GM18517 (cell line): Measurements from ENCODE around the gene VSX1.

Experiments
- ATAC-seq: cut with Tn5 transposase; IDR thresholded peaks from one replicate; pipeline ENCODE4 v1.9.1; 2021; ENCODE audit warnings: mild to moderate bottlenecking, moderate library complexity; ENCODE audit not compliant: unreplicated experiment

Gene VSX1

DNA sequence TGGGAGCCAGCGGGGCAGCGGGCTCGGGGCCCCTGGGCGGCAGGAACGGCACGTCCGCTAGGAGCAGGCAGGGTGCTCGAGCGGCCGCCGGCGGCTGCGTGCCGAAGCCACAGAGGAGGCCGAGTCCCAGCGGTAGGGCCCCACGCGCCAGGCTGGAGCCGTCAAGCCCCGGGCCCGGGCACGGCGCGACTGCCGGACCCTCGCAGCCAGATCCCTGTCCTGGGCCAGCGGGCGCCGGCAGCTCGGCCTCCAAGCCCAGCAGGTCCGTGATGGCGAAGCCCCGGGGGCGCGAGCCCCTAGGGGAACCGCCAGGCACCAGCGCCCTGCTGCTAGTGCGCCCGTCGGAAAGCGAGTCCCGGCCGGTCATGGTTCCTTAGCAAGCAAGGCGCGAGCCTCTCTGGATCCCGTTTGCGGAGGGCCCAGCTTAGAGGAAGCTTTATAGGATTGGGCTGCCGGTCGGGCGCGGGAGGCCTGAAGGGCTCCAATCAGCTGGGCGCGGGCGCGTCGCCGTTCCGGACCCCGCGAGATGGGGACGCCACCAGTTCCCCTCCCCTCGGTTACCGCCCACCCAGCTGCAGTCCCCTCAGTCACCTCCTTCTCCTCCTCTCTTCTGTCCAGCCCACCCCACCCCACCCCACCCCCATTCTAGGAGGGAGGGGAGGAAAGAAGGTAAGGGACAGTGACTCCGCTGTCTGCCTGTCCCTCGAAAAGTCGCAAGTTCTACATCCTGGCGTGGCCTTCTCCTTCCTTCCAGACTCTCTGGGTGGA, at the start of gene VSX1:
Gene VSX1, minus strand, starts transcription at position 412 of the 768 bp plus-strand sequence. Its CDS starts 45 bp downstream, at position 367.
- ATAC-seq = no peak

DNA sequence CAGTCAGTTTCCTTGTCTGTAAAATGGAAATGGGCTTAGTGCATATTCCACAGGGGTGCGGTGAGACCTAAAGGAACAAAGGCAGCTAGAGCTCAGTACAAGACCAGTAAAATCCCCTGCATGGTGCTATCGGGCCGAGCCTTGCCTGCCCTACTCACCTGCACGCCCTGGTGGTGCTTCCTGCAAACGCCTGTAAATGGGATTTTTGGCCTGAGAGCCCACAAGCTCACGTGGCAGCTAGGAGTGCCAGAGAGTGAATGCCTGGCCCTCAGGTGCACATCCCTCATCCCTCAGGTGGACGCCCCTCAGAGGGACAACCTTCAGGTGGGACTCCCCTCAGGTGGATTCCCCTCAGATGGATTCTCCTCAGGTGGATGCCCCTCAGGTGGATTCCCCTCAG, 48.0 kb upstream of the VSX1 start:
- ATAC-seq = no peak

DNA sequence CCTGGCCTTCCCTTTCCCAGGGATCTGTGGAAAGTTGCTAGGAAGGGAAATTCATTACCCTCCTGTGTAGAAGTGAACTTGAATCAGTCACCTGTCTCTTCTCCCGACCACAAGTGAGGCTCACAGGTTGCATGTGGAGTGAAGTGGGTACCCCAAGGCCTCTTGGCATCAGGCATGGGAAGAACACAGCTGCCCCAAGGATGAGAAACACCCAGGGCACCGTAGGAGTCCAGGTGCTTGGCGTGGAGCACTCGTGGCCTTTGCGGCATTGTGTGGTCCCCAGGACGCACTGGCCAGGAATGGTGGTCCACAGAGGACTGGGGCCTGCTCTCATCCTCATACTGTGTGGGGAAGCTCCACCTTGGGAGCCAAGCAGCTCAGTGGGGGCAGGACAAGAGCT, 47.5 kb upstream of the VSX1 start:
- ATAC-seq = no peak

DNA sequence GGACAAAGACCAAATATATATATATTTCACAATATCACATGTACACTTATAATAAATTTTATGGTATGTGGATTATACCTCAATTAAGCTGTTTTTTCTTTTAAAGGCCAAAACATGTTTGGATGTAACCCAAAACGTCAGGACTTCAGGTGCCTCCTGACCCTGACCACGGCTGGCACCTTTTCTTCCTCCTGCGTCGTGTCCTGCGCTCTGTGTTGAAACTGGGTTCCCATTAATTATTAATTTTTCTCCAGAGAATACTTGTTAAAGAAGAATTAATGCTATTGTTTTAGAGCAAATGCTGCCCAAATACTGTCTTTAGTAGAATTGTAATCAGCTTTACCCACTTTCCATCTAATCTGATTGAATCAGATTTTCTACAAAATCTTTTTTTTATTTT, 46.7 kb upstream of the VSX1 start:
- no peak for ATAC-seq

DNA sequence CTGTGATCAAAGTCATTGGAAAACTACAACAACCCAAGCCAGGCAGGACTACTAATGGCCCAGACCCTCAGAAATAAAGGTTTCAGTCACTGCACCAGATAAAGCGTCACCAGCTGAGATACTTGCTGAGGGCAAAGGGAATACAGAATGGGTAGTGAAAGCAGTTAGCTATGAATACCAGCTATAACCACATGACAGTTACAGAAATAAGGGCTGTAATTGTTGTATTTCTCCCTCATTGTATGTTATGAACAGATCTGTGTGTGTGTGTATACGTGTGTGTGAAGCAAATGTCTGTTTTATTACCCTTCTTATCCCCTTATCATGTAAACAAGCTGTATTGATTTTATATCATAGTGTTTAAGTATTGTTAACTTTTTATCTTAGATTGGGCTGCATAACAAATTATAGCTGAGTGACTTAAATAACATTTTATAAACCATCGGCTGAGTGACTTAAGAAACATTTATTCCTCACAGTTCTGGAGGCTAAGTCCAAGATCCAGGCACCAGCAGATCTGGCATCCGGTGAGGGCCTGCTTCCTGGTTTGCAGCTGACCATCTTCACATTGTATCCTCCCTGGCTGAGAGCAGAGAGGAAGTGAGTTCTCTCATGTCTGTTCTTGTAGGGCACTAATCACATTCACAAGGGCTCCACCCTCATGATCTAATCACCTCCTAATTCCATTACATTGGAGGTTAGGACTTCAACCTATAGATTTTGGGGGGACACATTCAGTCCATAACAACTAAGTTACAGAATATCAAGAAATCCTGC, 46.0 kb upstream of the VSX1 start:
- no peak for ATAC-seq

DNA sequence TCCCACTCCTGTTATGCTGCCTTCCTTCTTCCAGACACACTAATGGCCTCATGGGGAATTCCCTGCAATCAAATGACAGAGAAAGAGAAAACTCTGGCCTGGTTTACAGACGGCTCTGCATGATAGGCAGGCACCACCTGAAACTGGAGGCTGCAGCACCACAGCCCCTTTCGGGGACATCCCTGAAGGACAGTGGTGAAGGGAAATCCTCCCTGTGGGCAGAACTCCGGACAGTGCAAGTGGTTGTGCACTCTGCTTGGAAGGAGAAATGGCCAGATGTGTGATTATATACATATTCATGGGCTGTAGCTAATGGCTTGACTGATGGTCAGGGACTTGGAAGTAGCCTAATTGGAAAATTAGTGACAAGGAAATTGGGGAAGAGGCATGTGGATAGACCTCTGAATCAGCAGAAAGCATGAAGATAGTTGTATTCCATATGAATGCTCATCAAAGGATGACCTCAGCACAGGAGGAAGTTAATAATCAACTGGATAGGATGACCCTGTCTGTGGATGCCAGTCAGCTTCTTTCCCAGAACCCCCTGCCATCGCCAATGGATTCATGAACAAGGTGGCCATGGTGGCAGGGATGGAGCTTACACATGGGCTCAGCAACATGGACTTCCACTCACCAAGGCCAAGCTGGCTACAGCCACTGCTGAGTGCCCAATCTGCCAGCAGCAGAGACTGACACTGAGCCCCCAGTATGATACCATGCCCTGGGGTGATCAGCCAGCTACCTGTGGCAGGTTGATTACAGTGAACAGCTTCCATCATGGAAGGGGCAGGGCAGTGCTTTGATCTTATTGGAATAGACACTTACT, 44.5 kb upstream of the VSX1 start:
- ATAC-seq = no peak

DNA sequence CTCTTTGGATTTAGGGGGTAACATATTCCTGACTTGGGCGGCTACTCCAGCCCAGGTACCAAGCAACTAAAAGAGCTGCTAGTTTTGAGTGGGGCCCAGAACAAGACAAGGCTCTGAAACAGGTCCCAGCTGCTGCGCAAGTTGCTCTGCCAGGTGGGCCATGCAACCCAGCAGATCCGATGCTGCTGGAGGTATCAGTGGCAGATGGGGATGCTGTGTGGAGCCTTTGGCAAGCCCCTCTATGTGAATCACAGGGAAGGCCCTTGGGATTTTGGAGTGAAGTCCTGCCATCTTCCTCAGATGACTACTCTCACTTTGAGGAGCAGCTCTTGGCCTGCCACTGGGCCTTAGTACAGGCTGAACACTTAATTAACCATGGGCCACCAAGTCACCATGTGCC, 43.7 kb upstream of the VSX1 start:
- ATAC-seq = no peak

DNA sequence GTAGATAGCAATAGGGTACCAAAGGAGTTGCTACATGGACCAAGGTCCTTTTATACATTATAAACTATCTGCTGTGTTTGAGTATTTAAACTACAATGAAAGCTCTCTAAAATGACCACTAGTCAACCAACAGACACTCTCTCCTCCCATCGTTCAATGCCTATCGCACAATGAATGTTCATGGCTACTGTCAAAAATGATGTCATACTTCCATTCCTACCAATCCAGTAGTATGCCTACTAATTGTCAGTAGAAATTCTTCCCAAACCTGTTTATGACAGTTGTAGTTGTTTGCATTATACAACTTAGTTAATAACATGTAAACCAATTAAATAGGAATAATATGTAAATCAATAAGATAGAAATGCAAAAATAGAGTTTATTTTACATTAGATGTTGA, 39.0 kb upstream of the VSX1 start:
- ATAC-seq = no peak

DNA sequence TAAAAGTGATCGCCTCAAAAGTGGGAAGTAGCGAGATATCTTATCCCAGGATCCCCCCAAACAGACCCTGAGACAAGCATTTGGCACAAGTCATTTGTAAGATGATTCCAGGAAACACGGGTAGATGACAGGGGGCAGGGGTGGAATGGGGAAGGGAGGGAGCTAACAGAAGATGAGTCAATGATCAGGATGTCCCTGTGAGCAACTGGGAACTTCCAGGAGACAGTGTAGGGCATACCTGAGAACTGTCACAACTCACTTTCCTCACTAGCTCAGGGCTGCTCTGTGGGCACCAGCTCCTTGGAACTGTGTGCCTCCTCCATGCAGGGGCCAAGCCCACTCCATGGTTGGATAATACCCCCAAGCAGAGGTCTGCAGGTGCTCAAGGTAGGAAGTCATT, 38.5 kb upstream of the VSX1 start:
- no peak for ATAC-seq

DNA sequence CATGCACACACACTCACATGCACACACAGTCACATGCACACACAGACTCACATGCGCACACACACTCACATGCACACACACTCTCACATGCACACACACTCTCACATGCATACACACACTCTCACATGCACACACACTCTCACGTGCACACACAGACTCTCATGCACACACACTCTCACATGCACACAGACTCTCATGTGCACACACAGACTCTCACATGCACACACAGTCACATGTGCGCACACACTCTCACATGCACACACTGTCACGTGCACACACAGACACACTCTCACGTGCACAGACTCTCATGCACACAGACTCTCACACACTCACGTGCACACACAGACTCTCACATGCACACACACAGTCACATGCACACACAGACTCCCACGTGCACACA, 36.6 kb upstream of the VSX1 start:
- no peak for ATAC-seq

DNA sequence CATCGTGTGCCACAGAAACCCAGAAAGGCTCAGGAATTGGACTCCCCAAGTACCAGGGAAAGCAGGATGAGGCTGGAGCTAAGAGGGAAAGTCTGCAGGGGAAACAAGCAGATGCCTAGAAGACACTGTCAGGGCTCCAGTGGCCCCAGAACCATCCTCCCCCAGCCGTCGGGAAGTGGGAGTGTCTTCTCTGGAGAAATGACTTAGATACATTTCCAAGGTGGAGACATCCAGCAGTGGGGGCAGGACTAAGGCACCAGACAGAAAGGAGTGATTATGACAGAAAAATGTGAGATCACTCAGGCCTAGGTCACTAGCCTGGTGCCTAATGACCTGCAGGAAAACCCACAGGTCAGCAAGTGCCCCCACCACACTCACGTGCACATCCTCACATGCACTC, 36.0 kb upstream of the VSX1 start:
- no peak for ATAC-seq

DNA sequence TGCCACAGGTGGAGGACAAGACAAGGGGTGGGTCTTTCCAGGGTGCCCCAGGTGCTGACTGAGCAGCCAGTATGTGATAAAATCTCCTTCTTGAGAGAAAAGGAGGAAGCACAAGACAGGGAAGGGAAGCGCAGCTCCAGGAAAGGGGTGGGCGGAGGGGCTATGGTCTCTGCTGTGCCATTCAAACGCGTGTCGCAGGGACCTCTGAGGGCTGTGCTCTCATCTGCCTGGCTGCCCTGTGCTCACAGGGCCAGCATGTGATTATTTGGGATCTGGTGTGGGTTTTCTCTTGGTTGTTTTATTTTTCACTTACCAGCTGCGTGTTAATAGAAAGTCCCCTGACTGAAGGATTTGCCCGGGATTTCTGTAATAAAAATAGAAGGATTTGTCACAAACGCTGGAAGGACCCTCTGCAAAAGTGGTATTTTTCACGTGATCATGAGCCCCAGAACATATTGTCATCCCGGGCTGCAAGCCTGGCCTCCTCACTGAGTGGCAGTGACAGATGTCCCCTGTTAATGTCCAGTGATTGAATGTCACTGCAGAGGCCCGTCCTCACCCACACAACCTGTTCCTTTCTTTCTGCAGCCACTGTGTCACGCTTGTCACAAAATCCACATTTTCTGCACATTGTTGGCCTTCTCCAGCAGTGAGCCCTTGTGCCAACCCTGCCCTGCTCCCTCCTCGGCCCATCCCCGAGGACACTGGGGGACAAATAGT, 35.0 kb upstream of the VSX1 start:
- ATAC-seq = no peak

DNA sequence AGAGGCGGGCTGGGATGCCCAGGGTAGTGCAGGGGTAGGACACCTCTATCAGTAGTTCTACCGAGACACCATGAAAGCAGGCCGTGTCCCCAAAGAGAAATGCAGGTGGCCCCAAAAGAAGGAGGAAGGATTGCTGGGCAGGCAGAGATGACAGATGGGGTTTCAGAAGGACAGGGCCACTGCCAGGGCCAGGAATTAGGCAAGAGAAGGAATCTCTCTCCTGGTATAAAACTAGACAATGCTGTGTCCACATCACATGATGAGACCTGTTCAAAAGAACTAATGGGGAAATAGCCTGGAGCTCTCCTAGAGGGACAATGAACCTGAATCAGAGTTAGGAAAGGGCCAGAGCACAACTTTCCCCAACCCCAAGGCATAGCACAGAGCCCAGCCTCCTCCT, 21.6 kb upstream of the VSX1 start:
- ATAC-seq = no peak

DNA sequence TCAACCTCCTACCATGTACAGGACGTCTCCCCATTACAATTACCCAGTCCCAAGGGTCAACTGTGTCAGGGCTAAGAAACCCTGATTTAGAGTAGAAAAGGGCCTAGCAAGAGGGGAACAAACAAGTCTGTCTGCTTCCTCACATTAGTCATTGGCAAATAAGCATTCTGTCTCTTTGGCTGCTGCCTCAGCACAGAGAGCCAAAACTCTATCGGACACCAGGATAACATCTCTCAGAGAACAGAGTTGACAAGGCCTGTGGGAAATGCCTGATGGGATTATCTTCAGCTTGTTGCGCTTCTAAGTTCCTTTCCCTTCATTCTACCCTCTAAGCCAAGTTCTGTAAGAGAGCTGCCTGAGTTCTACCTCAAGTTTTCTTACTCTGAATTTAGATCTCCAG, 19.0 kb upstream of the VSX1 start:
- no peak for ATAC-seq

DNA sequence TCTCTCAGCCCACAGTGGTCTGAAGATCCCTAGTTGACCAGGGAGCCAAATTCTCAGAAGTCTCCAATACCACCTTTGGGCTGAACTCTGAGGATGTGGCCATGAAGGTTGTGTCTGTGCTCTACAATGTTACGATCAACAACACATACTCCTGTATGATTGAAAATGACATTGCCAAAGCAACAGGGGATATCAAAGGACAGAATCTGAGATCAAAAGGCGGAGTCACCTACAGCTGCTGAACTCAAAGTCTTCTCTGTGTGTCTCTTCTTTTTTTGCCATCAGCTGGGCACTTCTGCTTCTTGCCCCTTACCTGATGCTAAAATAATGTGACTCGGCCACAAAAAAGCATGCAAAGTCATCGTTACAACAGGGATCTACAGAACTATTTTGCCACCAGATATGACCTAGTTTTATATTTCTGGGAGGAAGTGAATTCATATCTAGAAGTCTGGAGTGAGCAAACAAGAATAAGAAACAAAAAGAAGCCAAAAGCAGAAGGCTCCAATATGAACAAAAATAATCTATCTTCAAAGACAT, 17.7 kb upstream of the VSX1 start:
- ATAC-seq = no peak

DNA sequence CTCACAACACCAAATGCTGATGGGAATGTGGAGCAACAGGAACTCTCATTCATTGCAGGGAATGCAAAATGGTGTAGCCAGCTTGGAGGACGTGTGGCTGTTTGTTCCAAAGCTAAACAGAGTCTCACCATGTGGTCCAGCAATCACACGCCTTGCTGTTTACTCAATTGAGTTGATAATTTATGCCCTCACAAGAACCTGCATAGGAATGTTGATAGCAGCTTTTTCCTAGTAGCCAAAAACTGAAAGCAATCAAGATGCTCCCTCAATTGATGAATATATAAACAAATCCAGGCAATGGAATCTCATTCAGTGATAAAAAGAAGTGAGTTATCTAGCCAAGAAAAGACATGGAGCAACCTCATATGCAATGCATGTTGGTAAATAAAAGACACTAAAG, 15.6 kb upstream of the VSX1 start:
- ATAC-seq = no peak

DNA sequence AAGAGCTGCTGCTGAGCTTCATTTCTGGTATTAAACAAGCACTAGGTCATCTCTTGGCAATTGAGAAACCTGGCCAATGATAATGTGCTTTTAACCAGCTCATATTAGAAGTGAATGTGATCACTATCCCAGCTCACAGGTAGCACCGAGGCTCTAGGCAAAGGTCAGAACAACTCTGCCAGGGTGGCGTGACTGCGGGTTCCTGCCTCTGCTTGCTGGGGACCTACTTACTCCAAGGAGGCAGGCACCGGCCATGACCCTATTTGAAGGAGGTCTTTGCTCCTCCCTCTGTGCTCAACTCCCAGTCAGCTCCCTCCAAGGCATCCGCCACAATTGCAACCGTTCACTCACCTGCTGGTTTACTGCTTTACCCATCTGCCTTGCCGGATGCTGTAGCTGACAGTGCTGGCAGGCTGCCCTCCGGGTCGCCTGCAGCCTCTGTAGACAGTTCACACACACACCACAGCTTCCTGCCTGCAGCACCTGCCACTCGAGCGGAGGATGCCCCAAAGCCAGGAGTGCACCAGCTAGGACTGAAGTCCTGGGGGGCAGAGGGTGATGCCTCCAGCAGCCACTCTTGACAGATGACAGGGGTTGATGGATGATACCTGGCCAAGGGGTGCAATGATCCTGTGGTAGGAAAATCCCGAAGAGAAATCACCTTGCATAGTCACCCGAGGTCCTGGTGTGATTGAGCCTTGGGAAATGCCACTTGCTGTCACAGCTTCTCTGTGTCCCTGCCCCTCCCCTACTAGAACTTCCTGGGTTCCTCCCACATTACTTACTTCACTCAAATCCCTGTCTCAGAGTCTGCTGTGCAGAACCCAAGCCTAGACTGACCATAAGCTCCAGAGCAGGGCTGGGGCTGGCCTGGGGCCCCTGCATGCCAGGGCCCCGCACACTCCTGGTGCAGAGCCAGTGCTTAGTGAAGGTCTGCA, 8.8 kb upstream of the VSX1 start:
- peak; percentile 56 for ATAC-seq

DNA sequence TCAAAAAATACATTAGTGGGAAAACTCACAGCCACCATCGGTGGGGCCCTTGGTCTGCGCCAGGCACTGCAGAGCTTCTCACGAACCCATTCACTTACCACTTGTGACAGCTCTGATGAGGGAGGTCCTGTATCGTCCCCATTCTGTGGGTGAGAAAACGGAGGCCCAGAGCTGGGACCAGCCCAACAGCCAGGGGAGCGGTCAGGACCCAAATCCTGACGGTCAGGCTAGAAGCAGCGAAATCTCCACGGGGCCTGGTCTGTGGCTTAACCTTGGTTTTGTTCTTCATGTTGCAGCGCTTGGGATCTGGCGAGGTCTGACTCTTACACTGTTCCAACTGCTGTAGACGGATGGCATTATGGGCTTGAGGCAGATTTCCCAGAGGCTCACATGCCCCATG, 7.7 kb upstream of the VSX1 start:
- no peak for ATAC-seq

DNA sequence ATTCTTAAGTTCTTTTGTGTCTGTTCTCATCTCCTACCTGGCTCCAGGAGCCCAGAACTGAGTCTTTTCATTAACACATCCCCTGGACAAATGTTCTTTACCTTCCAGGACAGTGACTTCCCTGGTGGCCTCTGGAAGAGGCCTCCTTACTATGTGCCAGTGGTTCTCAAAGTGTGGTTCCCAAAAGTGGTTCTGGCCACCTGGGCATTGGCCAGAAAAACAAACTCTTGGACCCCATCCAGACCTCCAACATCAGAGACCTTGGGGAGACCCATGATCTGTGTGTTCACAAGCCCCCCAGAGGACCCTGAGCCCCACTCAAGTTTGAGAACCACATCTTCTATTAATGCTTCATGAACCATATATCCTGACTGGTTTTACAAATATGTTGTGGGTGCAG, 7.2 kb upstream of the VSX1 start:
- ATAC-seq = no peak

DNA sequence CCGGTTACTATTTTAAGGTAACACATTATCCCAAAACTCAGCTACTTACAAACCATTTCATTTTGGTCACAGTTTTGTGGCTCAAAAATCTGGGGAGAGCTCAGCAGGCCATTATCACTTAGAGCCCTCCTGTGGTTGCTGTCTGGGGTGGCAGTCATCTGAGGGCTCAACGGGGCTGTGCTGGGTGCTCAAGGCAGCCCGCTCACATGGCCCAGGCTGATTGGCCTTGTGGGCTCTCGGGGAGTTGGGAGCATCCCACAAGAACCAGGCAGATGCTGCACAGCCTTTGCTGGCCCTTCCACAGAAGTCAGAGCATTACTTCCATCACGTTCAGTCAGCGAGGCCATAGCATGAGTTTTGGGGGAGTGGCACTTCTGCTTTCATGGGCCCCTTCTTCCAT, 6.3 kb upstream of the VSX1 start:
- ATAC-seq = no peak
